GM19025 (cell line): ENCODE results near the gene TCF7L2.

ENCODE experiments used
- ATAC-seq: cut with Tn5 transposase; IDR thresholded peaks from one replicate; pipeline ENCODE4 v1.9.1; 2021; ENCODE audit warnings: mild to moderate bottlenecking, low read depth, moderate library complexity; ENCODE audit not compliant: unreplicated experiment

The TCF7L2 gene

DNA sequence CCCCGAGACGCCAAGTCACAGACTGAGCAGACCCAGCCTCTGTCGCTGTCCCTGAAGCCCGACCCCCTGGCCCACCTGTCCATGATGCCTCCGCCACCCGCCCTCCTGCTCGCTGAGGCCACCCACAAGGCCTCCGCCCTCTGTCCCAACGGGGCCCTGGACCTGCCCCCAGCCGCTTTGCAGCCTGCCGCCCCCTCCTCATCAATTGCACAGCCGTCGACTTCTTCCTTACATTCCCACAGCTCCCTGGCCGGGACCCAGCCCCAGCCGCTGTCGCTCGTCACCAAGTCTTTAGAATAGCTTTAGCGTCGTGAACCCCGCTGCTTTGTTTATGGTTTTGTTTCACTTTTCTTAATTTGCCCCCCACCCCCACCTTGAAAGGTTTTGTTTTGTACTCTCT lies 215.6 kb downstream of the TCF7L2 start:
- no peak for ATAC-seq

DNA sequence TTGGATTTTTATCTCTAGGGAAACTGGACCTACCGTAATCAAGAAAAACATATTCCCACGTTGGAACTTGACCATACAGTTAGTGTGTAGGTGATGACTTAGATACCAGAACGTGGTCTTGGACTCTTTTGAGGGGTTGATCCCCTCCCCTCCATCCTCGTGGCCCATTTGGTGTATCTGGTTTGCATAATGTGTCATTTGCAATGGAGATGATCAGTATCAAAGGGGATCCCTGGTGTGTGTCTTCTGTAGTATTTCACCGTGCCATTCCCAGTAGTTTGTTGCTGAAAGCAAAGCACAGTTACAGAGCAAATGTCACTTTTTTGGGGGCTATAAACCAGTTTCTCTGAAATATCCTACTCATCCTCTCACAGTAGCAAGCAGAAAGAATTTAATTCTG lies 217.7 kb downstream of the TCF7L2 start:
- ATAC-seq: no peak

DNA sequence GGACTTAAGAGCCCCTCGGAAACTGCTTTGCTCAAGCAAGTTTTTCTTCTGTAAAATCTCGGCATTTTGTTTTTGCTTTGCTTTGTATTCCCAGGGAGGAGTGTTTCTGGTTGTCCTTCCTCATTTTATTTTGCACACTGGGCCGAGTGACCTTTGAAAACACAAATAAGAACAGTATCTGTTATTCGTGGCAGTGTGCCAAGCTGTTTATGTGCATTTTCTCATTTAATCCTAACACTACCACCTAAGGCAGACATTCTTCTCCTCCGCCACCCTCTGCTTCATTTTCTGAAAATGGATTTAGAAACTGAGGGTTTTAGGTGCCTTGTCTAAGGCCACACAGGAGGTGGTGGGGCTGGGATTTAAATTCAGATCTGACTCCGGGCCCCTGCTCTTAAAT lies 218.5 kb downstream of the TCF7L2 start:
- no peak for ATAC-seq

DNA sequence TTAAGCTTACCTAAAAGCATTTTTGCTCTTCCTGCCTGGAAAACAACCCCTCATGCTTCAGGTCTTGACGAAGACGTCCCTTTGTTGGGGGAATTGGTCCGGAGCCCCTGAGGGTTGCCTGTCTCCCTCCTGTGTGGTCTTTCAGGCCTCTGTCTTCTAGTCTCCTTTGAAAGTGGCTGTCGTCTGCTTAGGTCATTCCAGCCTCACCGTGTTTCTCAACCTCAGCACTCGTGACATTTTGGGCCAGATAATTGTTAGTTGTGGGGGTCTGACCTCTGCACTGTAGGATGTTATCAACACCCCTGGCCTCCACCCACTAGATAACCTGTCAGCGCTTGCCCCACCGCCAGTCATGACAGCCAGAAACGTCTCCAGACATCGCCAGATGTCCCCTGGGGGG lies 219.1 kb downstream of the TCF7L2 start:
- no peak for ATAC-seq

DNA sequence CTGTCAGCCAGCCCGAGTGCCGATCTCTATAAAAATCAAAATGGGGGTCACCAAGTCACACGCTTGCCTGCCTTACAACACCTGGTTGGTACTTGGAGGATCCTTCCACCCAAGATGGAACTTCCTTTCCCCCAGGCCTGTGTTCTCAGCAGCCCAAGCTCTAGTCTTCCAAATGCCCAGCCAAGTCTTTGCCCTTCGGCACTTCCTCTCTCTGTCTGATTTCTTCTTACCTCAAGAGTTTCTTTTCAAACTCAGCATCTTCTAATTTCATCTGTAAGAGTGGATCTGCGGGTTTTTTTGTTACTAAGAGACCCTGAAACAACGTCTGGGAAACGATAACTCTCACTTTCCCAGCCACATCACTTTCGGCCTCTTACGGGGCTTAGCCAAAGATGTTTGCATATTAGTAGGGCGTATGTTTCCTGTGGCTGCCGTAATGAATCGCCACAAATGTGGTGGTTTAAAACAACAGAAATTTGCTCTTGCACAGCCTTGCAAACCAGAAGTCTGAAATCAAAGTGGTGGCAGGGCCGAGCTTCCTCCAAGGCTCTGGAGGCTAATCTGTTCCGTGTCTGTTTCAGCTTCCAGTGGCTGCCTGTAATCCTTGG lies 219.9 kb downstream of the TCF7L2 start:
- peak; percentile 78 for ATAC-seq

DNA sequence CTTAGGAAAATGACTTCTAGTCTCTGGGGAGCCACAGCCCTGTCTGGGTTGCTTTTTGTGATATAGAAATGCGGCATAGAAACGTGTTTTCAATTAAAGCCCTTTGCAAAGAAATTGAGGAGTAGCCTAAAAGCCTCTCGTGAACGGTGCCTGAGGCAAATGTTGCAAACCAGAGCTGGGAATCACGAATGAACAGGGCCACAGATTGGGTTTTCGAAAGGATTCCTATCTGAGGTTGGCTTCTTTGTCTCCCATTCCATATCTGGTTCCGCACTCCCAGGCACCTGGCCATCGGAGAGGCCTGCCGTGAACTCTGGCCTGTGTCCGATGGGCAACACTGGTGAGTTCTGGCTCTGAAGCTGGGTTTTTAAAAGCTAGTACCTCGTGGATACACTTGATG lies 221.6 kb downstream of the TCF7L2 start:
- ATAC-seq: no peak

DNA sequence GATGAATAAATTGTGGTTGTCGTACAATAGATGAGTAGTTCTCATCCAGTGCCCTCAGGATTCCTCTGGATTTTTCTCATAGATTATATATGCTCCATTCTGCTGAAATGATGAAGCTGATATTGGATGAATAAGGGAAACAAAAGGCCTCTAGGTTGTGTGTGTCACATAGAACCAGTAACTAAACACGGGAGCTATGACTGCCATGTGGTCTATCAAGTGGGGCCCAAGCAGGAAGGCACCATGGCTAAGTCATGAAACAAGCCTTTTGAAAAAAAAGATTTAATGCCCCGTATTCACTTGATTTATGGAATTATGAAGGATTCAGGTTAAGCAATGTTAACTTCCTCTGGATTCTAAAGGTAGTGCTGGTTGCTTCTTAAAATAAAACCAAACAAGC lies 225.1 kb downstream of the TCF7L2 start:
- no peak for ATAC-seq

DNA sequence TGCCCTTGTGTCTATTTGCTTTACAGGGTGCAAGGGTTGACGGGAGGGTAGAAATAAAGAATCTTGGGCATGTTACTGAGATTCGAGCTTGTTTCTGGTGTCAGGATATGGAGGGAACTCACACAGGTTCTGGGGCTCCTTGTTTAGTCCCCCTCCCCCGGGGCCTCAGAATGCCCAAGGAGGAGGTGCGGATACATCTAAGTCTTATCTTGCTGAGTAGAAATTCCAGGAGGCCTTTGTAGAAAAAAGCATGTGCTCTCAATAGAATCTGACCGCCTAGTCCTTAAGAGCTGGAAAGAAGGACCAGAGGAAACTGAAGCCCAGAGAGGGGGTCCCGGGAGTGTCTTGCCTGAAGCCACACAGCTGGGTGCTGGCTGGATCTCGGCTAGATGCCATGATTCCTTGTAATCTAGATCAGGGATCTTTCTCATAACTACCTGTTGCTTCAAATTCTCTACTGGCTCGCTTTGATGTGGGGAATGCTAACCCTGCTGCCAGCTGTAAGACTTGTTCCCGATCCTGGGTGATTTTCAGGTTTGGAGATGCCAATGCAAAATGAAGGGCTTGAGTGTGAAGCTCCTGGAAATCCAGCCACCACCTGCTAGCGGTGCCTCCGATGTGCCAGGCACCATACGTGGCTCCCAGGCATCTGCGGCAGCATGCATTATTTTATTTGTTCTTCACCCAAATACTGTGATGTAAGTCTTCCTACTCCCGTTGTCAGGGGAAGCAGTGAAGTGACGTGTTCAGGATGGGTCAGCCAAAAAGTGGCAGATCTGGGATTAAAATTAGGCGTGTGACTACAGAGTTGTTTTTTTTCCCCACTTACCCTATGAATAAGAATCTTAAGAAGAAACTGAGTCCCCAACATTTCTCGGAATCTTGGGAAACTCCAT lies 226.0 kb downstream of the TCF7L2 start:
- ATAC-seq: no peak

DNA sequence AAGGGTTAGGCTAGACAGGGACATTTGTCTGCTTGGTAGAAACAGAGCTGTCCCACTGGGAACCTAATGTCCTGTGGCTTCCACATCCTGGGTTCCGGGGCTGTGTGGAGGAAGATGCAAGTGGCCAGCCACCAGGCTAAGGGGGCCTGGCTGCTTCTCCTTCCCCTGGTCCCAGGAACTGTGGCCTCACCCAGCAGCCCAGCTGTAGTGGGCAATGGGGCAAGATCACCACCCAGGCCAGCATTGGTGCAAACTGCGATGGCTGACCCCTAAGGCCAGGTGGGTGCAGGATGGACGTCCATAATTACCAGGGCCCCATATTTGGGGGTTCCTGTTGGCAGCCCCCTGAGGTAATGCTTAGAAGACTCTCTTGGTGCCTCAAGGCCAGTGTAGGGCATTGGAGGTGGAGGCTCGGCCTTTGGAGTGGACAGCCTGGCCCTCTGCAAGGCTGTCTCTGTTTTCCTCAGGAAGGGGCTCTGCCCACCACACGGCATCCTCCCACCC lies 226.7 kb downstream of the TCF7L2 start:
- no peak for ATAC-seq

DNA sequence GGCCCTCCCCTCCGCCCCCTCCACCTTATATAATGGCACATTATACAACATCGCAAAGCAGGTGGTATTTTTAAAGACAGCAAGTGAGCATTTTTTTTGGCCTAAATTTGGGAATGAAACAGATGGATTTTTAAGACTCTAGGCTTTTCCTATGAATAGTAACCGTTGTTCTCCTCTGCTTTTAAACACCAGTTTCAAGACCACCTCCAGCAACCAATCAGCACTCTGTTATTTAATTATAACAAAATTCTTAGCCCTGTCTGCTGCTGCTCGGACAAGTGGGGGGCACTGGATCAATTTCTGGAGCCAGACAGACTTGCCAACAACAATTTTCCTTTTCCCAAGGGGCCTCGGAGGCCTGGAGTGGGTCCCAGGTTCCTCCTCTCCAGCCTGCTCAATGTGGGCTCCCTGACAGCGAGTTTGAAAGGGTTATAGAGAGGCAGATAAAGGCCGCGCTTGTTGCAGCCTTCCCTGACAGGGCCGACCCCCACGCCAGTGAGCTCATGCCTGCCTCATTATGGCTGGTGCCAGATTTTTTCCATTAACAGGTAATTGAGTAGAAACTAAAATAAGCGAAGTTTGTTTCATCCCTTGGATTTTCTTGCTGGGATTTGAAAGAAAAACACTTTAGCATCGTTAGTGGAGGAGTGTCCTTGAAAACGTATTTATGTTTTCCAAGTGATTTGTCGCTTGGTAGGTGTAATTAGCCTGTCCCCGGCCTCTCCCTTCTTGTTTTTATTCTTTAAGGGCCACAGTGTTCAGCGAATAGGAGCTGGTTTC lies 227.3 kb downstream of the TCF7L2 start:
- ATAC-seq: no peak

DNA sequence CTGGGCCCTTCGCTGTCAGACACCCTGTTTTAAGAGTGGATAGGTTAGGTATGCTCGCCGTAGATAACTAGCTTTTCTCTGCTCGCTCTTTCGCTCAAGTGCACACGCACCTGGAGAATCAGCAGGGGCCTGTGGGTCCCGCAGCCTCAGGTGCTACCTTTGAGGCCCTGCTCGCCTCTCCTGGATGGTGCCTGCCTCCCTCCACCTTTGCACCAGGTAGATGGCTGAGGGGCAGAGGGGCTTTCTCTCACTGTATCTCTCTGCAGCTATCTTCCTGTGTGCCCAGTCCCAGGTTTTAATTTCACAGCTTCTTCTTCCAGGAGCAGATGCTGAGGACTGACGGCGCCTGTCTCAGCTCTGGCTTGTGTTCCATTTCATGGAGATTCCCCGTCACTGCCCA lies 227.9 kb downstream of the TCF7L2 start:
- ATAC-seq: no peak

DNA sequence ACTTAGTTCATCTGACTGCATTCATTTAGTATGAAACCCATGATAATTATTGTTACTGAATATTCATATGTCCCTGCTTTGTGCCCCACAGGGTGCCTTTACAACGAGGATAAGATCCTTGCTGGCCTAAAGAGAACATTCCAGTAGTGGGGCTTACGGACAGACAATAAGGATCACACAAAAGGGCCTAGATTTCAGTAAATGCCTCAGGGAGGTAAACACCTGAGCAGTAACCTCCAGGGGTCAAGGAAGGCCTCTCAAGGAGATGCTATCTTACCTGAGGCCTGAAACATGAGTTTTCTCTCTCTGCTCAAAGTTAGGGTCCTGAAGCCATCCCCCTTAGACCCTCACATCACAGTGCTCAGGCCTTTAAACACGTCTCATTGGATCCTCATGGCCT lies 228.7 kb downstream of the TCF7L2 start:
- ATAC-seq: no peak

DNA sequence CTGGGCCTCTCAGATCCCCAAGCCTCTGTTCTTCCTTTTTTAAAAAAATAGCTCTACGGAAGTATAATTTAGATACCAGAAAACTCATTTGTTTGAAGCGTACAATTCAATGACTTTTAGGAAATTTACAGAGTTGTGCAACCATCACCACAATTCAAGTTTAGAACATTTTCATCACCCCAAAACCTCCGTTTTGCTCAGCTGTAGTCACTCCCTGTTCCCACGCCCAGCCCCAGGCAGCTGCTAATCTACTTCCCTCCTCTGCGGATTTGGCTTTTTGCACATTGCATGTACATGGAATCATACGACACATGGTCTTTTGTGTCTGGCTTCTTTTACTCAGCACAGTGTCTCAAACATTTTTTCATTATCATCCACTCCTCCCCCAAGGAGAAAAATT lies 229.2 kb downstream of the TCF7L2 start:
- ATAC-seq: no peak

DNA sequence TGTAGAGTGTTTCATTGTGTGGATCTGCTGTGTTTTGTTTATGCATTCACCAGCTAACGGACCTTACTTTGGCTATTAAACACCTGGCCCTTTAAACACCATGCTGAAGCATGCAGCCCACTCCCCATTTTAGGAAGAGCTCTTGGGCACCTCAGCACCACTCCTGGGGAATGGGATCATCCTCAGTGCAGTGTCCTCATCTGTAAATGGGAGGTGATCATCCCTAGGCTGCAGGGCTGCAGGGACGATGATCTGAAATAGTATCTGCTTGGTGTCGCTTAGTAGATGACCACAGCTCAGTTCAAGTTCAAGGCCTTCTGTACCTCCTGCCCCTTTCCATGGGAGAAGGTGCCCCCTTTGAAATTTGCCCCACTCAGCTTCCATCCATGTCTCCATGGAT lies 229.9 kb downstream of the TCF7L2 start:
- no peak for ATAC-seq

DNA sequence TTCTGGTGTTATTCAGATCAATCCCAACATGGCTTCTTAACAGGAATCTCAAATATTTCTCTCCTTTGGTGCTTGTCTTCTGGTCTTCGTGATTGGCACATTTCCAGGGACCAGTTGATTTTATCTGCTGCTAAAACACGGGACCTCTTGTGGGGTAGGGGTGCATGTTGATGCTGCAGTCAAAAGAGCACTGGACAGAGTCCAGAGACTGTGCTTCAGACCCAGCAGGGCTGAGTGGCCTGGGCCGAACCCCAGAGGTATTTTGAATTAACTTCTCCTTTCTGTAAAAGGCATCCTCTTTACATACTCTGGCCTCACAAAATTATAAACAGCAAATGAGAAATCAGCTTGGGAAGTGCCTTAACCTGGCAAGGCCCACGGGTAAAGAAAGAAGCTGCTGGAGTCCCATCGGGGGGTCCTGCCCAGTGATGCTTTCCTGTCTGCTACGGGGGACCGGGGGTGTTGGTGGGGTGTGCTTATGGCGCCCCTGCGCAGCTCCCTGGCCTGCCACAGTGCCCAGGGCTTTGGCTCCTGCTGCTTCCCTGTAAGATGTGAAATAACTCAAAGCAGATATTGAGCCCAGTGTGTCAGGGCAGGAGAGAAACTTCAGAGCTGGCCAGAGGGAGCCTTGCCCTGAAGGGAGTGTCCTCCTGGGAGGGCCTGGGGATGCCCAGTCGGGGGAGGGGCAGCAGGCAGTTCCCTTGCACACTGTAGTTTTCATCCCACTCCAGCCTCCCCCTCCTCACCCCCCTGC lies 230.5 kb downstream of the TCF7L2 start:
- ATAC-seq: no peak

DNA sequence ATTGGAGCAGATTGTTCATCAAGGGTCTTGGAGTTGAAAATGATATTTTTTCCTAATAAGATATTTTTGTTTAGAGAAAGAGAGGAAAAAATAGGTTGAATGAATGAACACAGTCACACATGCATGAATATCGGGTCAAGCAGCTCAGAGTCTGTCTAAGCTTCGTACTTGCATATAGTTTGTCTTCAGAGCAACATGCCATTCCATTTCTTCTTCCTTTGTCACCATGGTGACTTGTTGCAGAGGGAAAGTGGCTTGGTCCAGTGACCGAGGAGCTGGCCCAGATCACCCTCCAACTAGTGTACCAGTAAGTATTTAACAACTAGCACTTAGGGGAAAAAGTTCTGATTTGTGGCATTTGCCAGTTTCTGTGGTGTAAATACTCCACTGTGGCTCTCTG lies 232.1 kb downstream of the TCF7L2 start:
- ATAC-seq: no peak

DNA sequence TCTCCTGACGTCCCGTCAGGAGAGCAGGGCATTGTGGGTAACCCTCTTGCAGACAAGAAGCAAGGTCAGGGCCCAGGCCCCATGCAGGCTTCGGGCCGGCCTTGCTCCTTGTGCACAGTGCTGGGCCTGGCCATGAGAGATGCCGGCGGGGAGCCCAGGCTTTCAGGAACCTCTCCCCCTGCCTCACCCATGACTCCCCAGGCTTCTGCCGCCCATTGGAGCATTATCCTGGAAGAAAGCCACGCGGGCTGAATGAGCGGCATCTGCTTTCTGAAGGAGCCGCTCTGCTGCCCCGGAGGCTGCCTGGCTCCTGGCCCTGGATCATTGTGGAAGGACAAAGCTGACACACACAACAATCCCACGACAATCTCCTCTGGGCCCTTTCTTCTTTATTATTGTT lies 233.5 kb downstream of the TCF7L2 start:
- no peak for ATAC-seq

DNA sequence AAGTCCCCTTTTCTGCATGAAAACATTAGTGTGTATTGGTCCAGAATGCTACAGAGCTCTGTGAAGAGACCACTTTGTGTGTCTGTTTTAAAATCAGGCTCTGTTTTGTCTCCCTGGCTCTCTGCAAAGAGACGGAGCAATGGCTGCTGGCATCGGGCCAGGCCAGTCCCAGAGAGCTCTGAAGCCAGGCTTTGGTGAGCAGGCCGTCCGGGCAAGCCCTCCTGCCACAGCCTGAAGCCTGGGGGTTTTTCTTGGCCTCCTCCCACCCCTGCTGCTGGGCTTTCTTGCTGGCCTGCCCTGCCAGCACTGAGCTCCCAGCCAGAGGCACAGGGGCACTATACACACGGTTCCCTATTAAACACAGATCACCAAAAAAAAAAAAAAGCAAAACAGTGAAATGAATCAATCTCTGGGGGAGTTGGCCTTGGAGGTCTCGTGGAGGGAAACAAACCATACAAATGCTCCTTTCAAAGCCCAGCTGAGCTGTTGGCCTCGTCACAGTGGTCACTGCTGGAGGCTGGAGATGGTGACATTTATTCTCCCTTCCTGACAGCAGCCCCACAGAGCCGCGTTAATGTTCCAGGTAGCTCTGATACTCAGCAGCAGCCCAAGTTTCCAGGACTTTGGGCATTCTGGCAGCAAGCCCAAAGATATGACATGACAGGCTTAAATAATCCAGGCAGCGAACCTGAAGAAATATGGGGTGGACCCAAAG lies 237.2 kb downstream of the TCF7L2 start:
- no peak for ATAC-seq

DNA sequence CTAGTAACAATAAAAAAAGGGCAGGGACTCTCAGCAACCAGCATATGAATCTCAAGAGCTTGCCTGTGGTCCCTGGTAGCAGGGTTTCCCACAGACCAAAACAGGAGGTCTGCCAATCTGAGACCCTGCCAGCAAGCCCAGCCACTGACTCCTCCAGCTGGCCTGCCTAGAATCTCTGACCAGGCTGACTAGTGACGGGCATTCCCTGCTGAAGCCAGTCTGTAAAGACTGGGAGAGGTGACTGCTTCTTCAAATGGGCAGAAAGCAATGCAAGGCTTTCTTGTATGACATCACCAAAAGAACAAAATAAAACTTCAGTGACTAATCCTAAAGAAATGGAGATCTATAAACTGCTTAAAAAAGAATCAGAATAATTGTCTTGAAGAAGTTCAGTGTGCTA lies 249.4 kb downstream of the TCF7L2 start:
- no peak for ATAC-seq

DNA sequence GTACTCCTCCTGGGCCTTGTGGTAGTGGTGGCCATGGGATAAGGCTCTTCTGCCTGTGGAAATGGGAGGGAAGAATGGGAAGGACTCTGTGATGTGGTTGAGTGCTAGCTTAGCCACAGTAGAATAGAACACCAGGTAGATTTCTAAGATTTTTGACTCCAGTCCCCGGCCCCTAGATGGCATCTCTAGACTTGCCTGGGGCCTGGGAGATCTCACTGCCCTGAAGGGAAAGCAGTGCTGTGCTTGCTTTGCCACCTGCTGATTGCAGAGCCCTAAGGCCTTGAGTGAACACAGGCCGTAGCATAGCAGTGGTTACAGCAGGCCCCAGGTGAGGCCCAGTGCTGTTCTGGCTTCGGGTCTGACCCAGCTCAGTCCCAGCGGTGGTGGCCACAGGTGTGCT lies 252.0 kb downstream of the TCF7L2 start:
- ATAC-seq: no peak
